Common myeloid progenitor, CD34-positive (primary cell): ENCODE data around the gene DZIP1.

Experiments used
- CTCF ChIA-PET: fragments of 350-600 bp; sonication (Branson Sonifier 250); formaldehyde crosslinking; loops from one replicate; lab custom pipeline; 2021; ENCODE audit warnings: antibody characterized with exemption; lab: Charles Lee
- POLR2A ChIA-PET: fragments of 350-600 bp; sonication (Branson Sonifier 250); formaldehyde crosslinking; loops from one replicate; lab custom pipeline; 2021; ENCODE audit warnings: antibody characterized with exemption; lab: Charles Lee
- DNase-seq, 3 donors: peaks; one replicate each; pipeline versions ENCODE4 v3.0.0 to v3.0.0-alpha.2; 2013
- H3K27ac ChIP-seq, 2 experiments: 1 replicate in 1 of 2; 2 replicates in 1 of 2; pipeline ENCODE4 v1.7.0; 2013; ENCODE audit warnings: inconsistent platforms in 2 of 2, low read length in 2 of 2, mild to moderate bottlenecking in 2 of 2, low read depth in 1 of 2, moderate library complexity in 1 of 2; ENCODE audit not compliant: severe bottlenecking in 2 of 2, insufficient read depth in 1 of 2, poor library complexity in 1 of 2
- H3K27me3 ChIP-seq, 5 experiments: replicated peaks in 2 of 5; 1 replicate in 3 of 5; 2 replicates in 2 of 5; pipeline versions ENCODE4 v1.6.1 to v1.7.0; 2013; ENCODE audit warnings: low read length in 4 of 5, mild to moderate bottlenecking in 2 of 5, moderate library complexity in 2 of 5, inconsistent platforms in 1 of 5; ENCODE audit not compliant: insufficient read depth in 5 of 5, control insufficient read depth in 4 of 5
- H3K36me3 ChIP-seq, 4 experiments: 1 replicate in 2 of 4; 2 replicates in 2 of 4; pipeline versions ENCODE4 v1.6.1 to v1.7.0; 2013; ENCODE audit warnings: low read length in 3 of 4, control low read depth in 1 of 4, mild to moderate bottlenecking in 1 of 4; ENCODE audit not compliant: control insufficient read depth in 4 of 4, insufficient read depth in 4 of 4
- H3K4me1 ChIP-seq, 4 experiments: 1 replicate in 3 of 4; 2 replicates in 1 of 4; pipeline versions ENCODE4 v1.6.1 to v1.7.1; 2013; ENCODE audit warnings: low read length in 3 of 4, mild to moderate bottlenecking in 3 of 4, control low read depth in 1 of 4, inconsistent platforms in 1 of 4, moderate library complexity in 1 of 4; ENCODE audit not compliant: control insufficient read depth in 4 of 4, insufficient read depth in 4 of 4; ENCODE audit errors: control extremely low read depth in 1 of 4
- H3K4me3 ChIP-seq, 7 experiments: 1 replicate in 4 of 7; 2 replicates in 3 of 7; pipeline versions ENCODE4 v1.5.1 to v1.7.0; 2013; ENCODE audit warnings: mild to moderate bottlenecking in 7 of 7, low read length in 6 of 7, moderate library complexity in 6 of 7, inconsistent platforms in 2 of 7, low read depth in 2 of 7, control low read depth in 1 of 7; ENCODE audit not compliant: insufficient read depth in 4 of 7, control insufficient read depth in 1 of 7; ENCODE audit errors: extremely low read depth in 1 of 7
- H3K9me3 ChIP-seq, 5 experiments: 1 replicate in 4 of 5; 2 replicates in 1 of 5; pipeline versions ENCODE4 v1.6.1 to v1.7.1; 2013; ENCODE audit warnings: low read length in 4 of 5, mild to moderate bottlenecking in 2 of 5, inconsistent platforms in 1 of 5, low read depth in 1 of 5, moderate library complexity in 1 of 5; ENCODE audit not compliant: control insufficient read depth in 4 of 5, insufficient read depth in 2 of 5; ENCODE audit errors: control extremely low read depth in 1 of 5
- WGBS: methylation state at CpG from one replicate; pipeline ENCODE4 v1.1.5; 2013; ENCODE audit not compliant: insufficient coverage; 5-methylcytosine and 5-hydroxymethylcytosine counted together

The DZIP1 gene

GRCh38 chr13:95530178-95530577, 114.3 kb downstream of the DZIP1 start:
- no peaks in the 10 kb centered on the region for H3K27me3 ChIP-seq
- no peak overlapping the region for H3K27ac ChIP-seq
- DNase-seq: peak in 2 of 3 donors; percentile 62 to 74
- peaks cover 6 to 13% (median 10%) of the 10 kb centered on the region in 4 experiments for H3K4me1 ChIP-seq
- peak overlapping the region in 1 of 7 experiments; percentile 9 for H3K4me3 ChIP-seq
- CTCF ChIA-PET: no interaction called here
- POLR2A ChIA-PET: no interaction called here
- peaks cover 0 to 5% (median 0%) of the 10 kb centered on the region in 5 experiments for H3K9me3 ChIP-seq
- no peaks in the 10 kb centered on the region for H3K36me3 ChIP-seq
- WGBS: 0% methylated on average over 1 of the region's 5 CpGs
